HepG2 (cell line): ENCODE data around the gene TEX14. TPM values are rescaled to one million over a fixed set of nuclear protein-coding genes. Genes with fewer than 3 reads are reported as not detected.

Experiments
- GABPA ChIP-seq, 2 experiments: IDR thresholded peaks; 2 replicates each; pipeline ENCODE4 v1.6.1; 2011 to 2016; ENCODE audit warnings: low read depth in 2 of 2, low read length in 1 of 2, missing biosample characterization in 1 of 2, missing genetic modification characterization in 1 of 2
- HOXA3 ChIP-seq: sonication (generic); formaldehyde crosslinking; IDR thresholded peaks from 2 replicates; pipeline ENCODE4 v1.5.0; 2020; ENCODE audit warnings: missing genetic modification reagents
- IKZF4 ChIP-seq: sonication (generic); formaldehyde crosslinking; IDR thresholded peaks from 2 replicates; pipeline ENCODE4 v1.5.1; 2020; ENCODE audit warnings: borderline replicate concordance, mild to moderate bottlenecking, low read depth, missing genetic modification reagents; ENCODE audit errors: not compliant biosample characterization
- KDM5A ChIP-seq: fragments of 200-600 bp; sonication (generic); IDR thresholded peaks from 2 replicates; pipeline ENCODE4 v1.7.0; 2018; ENCODE audit warnings: antibody characterized with exemption, mild to moderate bottlenecking, low read length, borderline replicate concordance
- NFE2L1 ChIP-seq: sonication (generic); formaldehyde crosslinking; IDR thresholded peaks from 2 replicates; pipeline ENCODE4 v1.4.0; 2020; ENCODE audit warnings: missing genetic modification reagents, mild to moderate bottlenecking, borderline replicate concordance
- POLR2AphosphoS2 ChIP-seq: IDR thresholded peaks from 2 replicates; pipeline ENCODE4 v1.6.1; 2011; ENCODE audit warnings: low read depth, low read length, improper control_type of control experiment
- RARG ChIP-seq: sonication (generic); formaldehyde crosslinking; IDR thresholded peaks from 2 replicates; pipeline ENCODE4 v1.4.0; 2020; ENCODE audit warnings: low read depth, mild to moderate bottlenecking, missing genetic modification reagents
- SMYD3 ChIP-seq: sonication (generic); formaldehyde crosslinking; IDR thresholded peaks from 2 replicates; pipeline ENCODE4 v1.8.1; 2023; ENCODE audit warnings: mild to moderate bottlenecking, missing genetic modification reagents
- TEAD3 ChIP-seq: optimal IDR thresholded peaks from 2 replicates; pipeline ENCODE3; 2016; ENCODE audit warnings: borderline replicate concordance
- TOE1 ChIP-seq: sonication (generic); formaldehyde crosslinking; IDR thresholded peaks from 2 replicates; pipeline ENCODE4 v1.4.0; 2020; ENCODE audit warnings: mild to moderate bottlenecking, missing genetic modification reagents
- ZC3H13 ChIP-seq: sonication (generic); formaldehyde crosslinking; IDR thresholded peaks from 2 replicates; pipeline ENCODE4 v1.8.1; 2023; ENCODE audit warnings: mild to moderate bottlenecking, missing genetic modification reagents, moderate library complexity
- ZNF614 ChIP-seq: IDR thresholded peaks from 2 replicates; pipeline ENCODE4 v1.6.1; 2018; ENCODE audit warnings: missing biosample characterization, missing genetic modification reagents, inconsistent platforms, borderline replicate concordance
- ZNF816 ChIP-seq: sonication (generic); formaldehyde crosslinking; IDR thresholded peaks from 2 replicates; pipeline ENCODE4 v1.8.0; 2022; ENCODE audit warnings: missing genetic modification reagents, mild to moderate bottlenecking, borderline replicate concordance
- ZSCAN25 ChIP-seq: sonication (generic); formaldehyde crosslinking; IDR thresholded peaks from 2 replicates; pipeline ENCODE4 v1.8.0; 2022; ENCODE audit warnings: mild to moderate bottlenecking, missing genetic modification reagents
- polyA plus RNA-seq, 8 experiments: library from polyadenylated mRNA; depleted of rRNA in 3 of 8; stranded (reverse) in 7 of 8; unstranded in 1 of 8; fragments of >200 nt; fragmentation: Illumina TruSeq in 4 of 8; extraction: Trizol in 4 of 8; gene quantifications; 2 replicates each; pipeline versions ENCODE4 v1.2.1 to v1.2.3, GENCODE V29; 2011 to 2016; ENCODE audit warnings: low read depth in 4 of 8, missing spikeins in 1 of 8, mixed read lengths in 1 of 8; ENCODE audit not compliant: insufficient read depth in 1 of 8
- total RNA-seq, 5 experiments: library from RNA; depleted of rRNA; stranded (reverse); fragments of >200 nt; fragmentation: Illumina TruSeq; extraction: Trizol; gene quantifications; 2 replicates each; pipeline ENCODE4 v1.2.3, GENCODE V29; 2016; ENCODE audit warnings: low read depth in 1 of 5
- TF ChIP-seq, protein P1 (sequence below), 2 experiments: sonication (generic) in 1 of 2; formaldehyde crosslinking in 1 of 2; IDR thresholded peaks; 2 replicates each; pipeline versions ENCODE4 v1.6.1 to v1.9.0; 2014 to 2022; ENCODE audit warnings: antibody characterized with exemption in 1 of 2, borderline replicate concordance in 1 of 2, inconsistent platforms in 1 of 2, low read depth in 1 of 2, missing genetic modification reagents in 1 of 2
- TF ChIP-seq, protein P2 (sequence below): sonication (generic); formaldehyde crosslinking; IDR thresholded peaks from 2 replicates; pipeline ENCODE4 v1.5.1; 2020; ENCODE audit warnings: mild to moderate bottlenecking, missing genetic modification reagents, borderline replicate concordance
- TF ChIP-seq, protein P3 (sequence below): sonication (generic); formaldehyde crosslinking; IDR thresholded peaks from 2 replicates; pipeline ENCODE4 v1.4.0; 2020; ENCODE audit warnings: mild to moderate bottlenecking, low read depth, missing genetic modification reagents
- TF ChIP-seq, protein P4 (sequence below): sonication (generic); formaldehyde crosslinking; IDR thresholded peaks from 2 replicates; pipeline ENCODE4 v1.8.1; 2023; ENCODE audit warnings: missing genetic modification reagents, mild to moderate bottlenecking, borderline replicate concordance

Gene TEX14
- total and polyA plus RNA-seq, 2 of the 13 experiments (the other 11 are each of a cell fraction or from before 2014, with no cell fraction given): 0.04 to 0.07 TPM

DNA sequence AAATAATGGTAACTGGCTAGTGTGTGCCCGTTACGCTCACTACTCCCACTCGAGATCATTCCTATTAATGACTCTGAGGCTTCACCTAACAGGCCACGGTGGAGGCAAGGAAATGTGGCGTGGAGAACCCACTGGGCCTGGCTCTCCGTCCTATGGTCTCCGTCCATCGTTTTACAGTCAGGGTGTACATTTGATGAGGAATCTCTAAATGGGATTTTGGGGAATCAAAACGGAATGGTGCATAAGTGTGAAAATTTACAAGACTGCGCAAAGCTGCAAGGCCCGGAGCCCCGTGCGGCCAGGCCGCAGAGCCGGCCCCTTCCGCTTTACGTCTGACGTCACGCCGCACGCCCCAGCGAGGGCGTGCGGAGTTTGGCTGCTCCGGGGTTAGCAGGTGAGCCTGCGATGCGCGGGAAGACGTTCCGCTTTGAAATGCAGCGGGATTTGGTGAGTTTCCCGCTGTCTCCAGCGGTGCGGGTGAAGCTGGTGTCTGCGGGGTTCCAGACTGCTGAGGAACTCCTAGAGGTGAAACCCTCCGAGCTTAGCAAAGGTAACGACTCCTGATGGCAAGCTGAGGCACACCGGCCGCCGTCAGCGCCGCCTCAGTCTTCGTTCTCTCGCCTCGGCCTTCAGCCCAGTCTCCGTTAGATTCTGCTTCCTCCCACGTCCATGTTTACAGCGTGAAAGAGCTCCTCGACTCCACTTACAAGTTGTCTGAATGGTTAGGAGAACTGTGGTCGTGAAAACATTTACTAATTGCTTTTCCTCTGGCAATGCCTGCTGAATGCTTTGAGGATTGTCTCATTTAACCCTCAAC lies 602 bp upstream of the TEX14 start, which contains the start of gene RAD51C (continued):
- TF ChIP-seq, protein P1, sequence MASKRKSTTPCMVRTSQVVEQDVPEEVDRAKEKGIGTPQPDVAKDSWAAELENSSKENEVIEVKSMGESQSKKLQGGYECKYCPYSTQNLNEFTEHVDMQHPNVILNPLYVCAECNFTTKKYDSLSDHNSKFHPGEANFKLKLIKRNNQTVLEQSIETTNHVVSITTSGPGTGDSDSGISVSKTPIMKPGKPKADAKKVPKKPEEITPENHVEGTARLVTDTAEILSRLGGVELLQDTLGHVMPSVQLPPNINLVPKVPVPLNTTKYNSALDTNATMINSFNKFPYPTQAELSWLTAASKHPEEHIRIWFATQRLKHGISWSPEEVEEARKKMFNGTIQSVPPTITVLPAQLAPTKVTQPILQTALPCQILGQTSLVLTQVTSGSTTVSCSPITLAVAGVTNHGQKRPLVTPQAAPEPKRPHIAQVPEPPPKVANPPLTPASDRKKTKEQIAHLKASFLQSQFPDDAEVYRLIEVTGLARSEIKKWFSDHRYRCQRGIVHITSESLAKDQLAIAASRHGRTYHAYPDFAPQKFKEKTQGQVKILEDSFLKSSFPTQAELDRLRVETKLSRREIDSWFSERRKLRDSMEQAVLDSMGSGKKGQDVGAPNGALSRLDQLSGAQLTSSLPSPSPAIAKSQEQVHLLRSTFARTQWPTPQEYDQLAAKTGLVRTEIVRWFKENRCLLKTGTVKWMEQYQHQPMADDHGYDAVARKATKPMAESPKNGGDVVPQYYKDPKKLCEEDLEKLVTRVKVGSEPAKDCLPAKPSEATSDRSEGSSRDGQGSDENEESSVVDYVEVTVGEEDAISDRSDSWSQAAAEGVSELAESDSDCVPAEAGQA (IDR thresholded peaks at IDR 0.05; ENCODE audit: low read depth): peak; percentile 70
- TF ChIP-seq, protein P1 (CRISPR knock-in tag; IDR thresholded peaks at IDR 0.05; ENCODE audit: borderline replicate concordance): peak; percentile 85
- peak; percentile 36; the same call in 1 of the 2 replicates for TF ChIP-seq KDM5A
- peak; percentile 96 for TF ChIP-seq IKZF4
- TF ChIP-seq RARG (CRISPR knock-in tag): peak; percentile 72; the same call in 1 of the 2 replicates
- TF ChIP-seq TEAD3 (CRISPR knock-in tag): peak; percentile 54
- peak; percentile 97 for TF ChIP-seq HOXA3
- peak; percentile 82 for TF ChIP-seq ZNF614 (CRISPR knock-in tag)
- TF ChIP-seq SMYD3 (CRISPR knock-in tag): peak; percentile 88
- TF ChIP-seq NFE2L1 (CRISPR knock-in tag): peak; percentile 90; the same call in 1 of the 2 replicates
- TF ChIP-seq ZC3H13 (CRISPR knock-in tag): 0 out of 2 replicates have a peak, but pooled peaks have one; percentile 11
- TF ChIP-seq TOE1 (CRISPR knock-in tag): peak; percentile 92; the same call in 1 of the 2 replicates
- TF ChIP-seq, protein P2, sequence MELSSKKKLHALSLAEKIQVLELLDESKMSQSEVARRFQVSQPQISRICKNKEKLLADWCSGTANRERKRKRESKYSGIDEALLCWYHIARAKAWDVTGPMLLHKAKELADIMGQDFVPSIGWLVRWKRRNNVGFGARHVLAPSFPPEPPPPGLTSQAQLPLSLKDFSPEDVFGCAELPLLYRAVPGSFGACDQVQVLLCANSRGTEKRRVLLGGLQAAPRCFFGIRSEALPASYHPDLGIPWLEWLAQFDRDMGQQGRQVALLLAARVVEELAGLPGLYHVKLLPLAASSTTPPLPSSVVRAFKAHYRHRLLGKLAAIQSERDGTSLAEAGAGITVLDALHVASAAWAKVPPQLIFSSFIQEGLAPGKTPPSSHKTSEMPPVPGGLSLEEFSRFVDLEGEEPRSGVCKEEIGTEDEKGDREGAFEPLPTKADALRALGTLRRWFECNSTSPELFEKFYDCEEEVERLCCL (CRISPR knock-in tag): peak; percentile 89
- TF ChIP-seq, protein P3, sequence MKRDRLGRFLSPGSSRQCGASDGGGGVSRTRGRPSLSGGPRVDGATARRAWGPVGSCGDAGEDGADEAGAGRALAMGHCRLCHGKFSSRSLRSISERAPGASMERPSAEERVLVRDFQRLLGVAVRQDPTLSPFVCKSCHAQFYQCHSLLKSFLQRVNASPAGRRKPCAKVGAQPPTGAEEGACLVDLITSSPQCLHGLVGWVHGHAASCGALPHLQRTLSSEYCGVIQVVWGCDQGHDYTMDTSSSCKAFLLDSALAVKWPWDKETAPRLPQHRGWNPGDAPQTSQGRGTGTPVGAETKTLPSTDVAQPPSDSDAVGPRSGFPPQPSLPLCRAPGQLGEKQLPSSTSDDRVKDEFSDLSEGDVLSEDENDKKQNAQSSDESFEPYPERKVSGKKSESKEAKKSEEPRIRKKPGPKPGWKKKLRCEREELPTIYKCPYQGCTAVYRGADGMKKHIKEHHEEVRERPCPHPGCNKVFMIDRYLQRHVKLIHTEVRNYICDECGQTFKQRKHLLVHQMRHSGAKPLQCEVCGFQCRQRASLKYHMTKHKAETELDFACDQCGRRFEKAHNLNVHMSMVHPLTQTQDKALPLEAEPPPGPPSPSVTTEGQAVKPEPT (CRISPR knock-in tag): peak; percentile 82; the same call in 1 of the 2 replicates
- TF ChIP-seq, protein P4, sequence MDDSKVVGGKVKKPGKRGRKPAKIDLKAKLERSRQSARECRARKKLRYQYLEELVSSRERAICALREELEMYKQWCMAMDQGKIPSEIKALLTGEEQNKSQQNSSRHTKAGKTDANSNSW (CRISPR knock-in tag): peak; percentile 80; the same call in 1 of the 2 replicates
- TF ChIP-seq ZNF816 (CRISPR knock-in tag): no peak; the same call in 1 of the 2 replicates
- no peak for TF ChIP-seq ZSCAN25
- TF ChIP-seq POLR2AphosphoS2: no peak
- TF ChIP-seq GABPA (IDR thresholded peaks at IDR 0.05; ENCODE audit: low read depth, low read length): peak; percentile 56
- peak; percentile 91 for TF ChIP-seq GABPA (CRISPR knock-in tag; IDR thresholded peaks at IDR 0.05; ENCODE audit: low read depth)
